GM19025 (cell line): ENCODE data around the gene EPS8L2.

Experiments
- ATAC-seq: cut with Tn5 transposase; IDR thresholded peaks from one replicate; pipeline ENCODE4 v1.9.1; 2021; ENCODE audit warnings: mild to moderate bottlenecking, low read depth, moderate library complexity; ENCODE audit not compliant: unreplicated experiment

Gene EPS8L2

DNA sequence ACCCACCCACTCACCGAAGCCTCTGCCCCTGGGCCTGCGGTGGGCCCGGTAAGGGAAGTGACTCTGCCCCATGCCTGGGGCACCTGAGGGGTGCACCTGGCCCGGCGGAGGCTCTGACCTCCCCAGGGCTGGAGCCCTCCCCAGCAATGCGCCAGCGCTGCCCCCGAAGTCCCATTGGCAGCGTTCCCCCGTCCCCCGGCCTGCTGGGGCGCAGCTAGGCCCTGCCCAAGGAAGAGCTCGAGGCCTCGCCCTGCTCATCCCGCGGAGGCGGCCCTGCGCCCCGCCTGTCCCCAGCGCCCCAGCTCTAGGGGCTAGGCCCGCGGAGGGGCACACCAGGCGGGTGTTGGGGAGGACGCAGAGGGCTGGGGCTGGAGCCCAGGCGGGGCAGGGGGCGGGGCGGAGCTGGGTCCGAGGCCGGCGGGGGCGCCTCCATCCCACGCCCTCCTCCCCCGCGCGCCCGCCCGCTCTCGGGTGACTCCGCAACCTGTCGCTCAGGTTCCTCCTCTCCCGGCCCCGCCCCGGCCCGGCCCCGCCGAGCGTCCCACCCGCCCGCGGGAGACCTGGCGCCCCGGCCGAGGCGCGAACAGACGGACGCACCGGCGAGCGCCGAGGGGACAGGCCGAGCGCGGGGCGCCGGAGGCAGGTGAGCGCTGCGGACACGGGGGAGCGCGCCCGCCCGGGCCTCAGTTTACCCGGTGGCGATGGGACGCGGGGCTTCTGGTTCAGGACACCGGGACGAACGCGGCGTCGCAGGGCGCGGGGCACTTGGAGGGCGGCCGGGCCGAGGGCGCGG lies at the start of gene EPS8L2:
Gene EPS8L2, plus strand, starts transcription at position 586 of the 793 bp plus-strand sequence. CDS start 3,177 bp downstream, outside the sequence.
- no peak for ATAC-seq

DNA sequence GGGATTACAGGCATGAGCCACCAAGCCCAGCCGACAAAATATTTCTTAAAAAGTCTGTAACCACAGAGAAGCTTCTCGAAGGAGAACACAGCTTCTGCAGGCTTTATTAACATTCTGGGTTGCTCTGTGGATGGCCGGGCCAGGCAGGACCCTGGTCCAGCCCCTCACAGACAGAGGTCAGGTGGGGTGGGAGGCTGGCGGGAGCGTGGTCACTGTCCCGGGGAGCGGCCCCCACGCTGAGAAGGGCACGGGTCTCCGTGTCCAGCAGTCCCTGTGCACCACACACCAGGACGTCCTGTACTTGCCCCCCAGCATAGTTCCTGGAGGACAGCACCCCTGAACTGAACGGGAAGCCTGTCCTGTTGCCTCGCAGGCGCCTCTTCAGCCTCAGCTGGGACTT lies 49.6 kb upstream of the EPS8L2 start:
- ATAC-seq = no peak

DNA sequence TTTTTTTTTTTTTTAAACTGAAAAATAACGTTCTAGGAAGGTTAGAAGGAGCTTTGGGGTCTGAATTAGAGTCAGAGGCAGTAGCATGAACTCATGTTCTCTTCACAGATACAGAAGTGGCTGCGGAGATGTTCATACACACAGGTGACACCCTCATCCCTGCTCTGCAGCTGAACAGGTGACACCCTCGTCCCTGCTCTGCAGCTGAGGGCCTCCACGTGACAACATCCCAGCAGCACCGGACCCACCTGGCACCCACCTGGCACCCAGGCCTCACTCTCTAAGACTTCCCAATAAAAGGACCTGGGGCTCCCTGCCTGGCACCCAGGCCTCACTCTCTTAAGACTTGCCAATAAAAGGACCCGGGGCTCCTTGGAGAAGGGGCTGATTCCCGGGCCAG lies 49.2 kb upstream of the EPS8L2 start:
- no peak for ATAC-seq

DNA sequence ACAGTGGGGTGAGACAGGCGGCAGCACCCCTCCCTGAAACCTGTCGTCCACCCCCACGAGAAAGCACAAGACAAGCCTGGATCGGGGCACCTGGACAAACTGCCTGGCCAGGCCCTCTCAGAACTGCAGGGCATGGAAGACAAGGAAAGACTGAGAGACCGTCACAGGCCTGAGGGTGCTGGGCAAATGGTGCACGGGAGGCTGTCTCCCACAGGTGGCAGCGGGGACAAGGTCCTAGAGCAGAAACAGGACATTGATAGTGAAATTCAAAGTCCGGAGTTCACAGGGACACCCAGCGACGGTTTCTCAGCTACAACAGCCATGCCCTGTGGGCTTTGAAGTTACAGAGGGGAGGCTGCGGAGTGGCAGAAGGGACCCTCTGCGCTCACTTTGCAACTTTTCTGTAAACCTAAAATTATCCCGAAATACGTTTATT lies 48.3 kb upstream of the EPS8L2 start:
- ATAC-seq = no peak

DNA sequence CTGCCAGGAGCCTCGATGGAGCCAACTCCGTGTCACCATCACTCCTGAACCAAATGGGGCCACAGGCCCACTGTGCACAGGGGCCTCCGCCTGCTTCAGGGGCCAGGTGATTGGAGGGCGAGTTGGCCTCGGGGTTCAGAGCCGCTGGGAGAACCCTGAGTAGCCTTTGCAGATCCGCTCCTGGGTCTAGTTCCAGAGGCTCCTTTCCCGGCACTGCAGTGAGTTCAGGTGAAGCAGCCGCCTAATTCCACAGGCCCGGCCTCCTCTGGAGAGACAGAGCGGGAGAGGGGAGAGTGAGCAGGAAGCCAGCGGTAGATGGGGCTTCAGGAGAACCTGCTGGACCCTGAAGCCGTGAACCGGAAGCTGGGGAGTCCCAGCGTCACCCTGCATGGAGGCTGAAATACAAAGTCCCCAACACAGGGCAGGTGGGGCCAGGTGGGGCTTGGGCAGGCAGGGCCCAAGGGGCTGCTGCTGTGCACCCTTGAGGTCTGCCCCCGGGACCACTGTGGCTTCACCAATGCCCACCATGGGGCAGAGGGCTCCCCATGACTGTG lies 46.4 kb upstream of the EPS8L2 start:
- ATAC-seq = no peak

DNA sequence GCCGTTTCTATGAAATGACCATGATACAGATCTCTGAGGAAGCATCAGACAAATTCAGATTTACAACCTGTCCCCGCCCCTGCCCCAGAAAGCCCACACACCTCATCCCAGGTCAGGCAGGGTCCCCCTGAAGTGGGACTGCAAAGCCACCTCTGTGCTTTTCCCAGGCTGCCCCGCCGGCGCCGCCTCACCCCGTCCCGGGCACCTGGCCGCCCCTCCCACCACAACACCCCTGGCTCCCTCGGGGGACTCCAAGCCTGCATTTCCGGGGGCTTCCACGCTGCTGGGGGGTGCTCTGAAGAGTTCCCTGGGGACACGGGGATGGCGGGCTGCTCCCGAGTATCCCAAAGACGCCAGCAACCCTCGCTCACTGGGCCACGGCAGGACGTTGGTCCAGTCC lies 45.8 kb upstream of the EPS8L2 start:
- ATAC-seq = no peak

DNA sequence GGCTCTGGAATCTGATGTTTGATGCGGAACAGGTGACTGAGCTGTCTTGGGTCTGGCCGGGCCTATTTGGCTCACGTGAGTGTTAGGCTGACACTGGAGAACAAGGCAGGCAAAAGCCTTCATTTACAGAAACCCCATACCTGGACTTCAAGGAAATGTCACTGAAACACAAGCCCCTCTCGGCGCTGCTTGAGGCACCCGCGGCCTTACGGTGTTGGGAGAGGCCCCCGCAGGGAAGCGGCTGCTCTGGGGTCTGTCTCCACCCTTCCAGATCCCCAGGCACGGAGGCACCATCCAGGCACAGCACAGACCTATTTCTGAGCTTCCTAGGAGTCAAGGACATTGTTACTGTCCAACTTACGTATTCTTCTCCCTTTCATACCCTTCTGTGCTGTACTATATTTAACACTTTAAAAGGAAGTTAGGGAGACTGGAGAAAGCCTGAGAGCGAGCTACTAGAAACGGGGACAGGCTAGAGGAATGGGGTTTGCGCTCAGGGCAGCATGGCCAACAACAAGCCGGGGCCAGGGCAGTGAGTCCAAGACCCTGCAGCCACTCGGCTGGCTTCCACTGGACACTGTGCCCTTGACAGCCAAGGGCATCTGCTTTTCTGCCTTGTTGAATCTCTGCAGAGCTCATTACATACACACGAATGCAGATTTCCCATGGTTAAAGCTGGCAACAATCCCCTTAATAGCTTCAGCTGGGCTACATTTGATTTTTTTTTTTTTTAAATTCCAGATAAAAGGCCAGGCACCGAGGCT lies 45.2 kb upstream of the EPS8L2 start:
- ATAC-seq = no peak

DNA sequence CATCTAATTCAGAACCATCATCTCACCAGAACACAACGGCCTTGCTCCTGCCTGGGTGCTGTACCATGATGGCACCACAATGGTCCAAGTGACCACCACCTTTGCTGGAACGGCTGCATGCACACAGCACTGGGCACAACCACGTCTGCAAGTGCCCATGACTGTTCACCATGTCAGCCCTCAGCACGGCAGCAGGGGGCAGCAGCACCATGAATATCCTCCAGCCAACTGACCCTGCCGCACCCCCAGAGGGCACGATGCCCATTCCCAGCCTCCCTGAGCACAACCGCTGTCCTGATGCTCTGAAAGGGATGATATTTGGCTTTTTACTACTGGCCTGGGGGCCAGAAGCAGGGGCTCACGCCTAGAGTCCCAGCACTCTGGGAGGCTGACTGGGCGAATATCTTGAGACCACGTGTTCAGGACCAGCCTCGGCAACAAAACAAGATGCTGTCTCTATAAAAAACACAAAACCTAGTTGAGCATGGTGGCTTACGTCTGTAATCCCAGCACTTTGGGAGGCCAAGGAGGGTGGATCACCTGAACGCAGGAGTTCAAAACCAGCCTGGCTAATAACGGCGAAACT lies 43.2 kb upstream of the EPS8L2 start:
- ATAC-seq = no peak

DNA sequence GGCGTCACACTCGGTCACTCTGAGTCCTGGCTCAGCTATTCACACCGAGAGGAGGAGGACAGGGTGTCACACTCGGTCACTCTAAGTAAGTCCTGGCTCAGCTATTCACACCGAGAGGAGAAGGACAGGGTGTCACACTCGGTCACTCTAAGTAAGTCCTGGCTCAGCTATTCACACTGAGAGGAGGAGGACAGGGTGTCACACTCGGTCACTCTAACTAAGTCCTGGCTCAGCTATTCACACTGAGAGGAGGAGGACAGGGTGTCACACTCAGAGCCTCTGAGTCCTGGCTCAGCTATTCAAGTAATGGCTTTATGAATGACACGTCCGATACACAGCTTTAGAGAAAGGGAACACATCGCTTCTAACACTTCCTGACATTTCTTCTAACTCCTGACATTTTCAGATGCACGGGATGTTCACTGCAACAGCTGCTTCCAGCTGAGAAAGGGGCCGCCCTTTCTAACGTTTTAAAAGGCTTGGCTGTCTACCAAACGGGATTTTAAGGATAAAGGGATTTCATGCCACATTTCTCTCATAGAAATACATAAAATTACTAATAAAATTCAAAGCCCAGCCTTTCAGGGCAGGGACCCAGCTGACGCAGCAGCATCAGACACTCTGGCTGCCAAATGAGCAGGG lies 40.8 kb upstream of the EPS8L2 start:
- no peak for ATAC-seq

DNA sequence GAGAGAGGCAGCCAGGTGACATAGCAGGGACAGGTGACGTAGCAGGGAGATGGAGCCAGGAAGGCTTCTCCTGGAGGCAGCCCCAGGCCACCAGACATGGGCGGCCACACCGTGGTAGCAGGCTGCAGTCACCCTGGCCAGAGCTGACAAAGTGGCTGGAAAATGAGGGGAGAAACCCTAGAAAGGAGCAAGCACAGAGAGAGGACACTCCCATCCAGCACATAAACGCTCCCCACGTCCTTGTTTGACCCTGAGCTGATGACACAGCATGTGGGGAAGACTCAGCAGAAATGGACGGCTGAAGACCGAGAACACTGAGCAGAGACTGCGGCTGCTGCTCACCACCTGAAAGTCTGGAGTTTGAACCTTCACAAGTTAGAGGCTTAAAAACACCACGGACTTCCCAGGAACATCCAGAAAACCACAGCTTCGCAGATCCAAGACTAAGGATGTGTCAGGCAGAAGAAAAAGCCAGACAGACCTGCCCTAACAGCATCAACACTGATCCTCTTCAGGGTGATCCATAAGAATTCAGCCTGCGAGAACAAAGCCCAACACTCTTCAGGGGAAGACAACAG lies 40.2 kb upstream of the EPS8L2 start:
- no peak for ATAC-seq

DNA sequence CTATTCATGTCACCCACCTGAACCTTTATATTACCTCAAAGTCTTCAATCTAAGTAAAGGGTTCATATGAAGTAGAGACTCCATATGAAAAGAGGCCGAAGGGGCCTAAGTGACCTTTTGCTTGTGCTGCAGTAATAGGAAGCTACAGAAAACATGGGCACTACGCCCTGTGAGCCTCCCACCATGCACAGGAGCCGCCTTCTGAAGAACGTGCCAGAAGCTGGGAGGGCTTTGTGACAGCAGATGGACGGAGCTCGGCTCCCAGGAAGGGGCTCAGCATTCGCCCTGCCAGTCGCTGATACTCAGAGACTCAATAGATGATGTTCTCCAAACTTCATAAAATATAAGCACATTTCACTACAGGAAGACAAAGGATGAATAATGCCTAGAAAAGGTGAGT lies 32.2 kb upstream of the EPS8L2 start:
- no peak for ATAC-seq

DNA sequence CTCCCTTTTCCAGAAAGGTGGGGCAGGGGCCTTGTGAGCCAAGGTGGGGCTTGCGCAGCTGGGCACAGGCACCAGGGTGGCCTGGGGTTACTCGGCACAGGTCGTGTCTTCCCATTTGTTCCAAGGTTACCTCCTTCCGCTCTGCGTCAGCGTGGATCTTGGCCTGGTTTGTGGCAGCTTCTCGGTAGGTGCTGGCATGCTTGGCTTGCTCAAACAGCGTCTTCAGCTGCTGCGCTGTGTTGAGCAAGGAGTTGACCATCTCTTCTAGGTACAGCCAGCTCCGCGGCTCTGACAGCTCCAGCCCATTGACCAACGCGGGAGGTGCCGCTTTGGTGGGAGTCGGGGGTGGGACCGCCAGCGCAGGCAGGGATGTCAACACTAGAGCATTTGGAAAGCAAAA lies 31.6 kb upstream of the EPS8L2 start:
- no peak for ATAC-seq

DNA sequence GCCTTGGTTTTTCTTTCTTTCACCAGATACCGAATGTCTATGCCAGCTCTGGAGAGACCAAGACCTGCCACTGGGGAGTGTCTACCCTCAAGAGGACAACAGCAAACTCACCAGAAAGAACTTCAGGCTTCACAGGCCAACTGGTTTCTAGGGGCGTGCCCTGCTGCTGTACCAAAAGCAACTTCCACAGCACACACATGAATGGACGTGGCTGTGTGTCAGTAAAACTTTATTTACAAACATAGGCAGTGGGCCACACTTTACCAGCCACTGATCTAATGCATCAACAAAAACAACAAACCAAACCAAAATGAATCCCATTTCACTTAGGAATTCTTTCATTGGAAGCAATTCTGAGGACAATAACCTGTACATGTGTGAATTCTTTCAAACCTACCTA lies 27.7 kb upstream of the EPS8L2 start:
- ATAC-seq = no peak

DNA sequence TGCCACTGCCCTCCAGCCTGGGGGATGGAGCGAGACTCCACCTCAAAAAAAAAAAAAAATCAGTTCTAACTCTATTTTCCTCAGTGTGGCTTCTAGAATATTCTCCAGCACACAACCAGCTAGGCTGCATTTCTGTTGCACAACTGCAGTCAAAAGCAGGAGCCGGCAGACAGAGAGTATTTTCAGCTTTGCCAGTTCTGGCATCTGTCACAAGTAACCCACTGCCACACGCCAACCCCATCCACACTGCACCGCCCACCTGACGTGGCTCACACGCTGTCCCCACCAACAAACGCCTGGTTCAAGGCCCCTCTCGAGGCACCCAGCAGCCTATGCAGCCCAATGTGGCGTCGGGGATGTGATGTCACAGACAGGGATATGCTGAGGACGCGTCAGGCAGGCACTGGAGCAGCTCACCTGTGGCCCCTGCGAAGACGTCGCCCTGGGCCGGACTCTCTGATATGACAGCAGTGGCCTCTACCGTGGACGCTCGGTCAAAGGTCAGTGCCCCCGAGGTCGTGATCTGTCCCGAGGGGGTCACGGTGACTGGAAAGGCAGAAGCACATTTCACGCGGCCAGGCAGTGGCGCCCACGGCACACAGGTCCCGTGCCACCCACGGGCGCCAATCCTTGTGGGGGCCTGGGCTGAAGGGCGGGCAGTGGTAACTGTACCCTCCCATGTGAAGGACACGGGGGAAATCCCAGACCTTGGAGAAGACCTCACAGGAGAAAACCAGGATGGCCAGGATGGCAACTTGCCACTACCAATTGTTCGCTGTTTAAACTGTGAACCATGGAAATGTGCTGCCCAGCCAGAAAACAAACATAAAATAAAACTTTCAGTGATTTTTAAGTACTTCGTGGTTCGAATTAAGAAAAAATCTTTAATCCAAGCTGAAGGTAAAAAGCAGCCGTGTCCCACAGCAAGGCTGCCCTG lies 26.5 kb upstream of the EPS8L2 start:
- no peak for ATAC-seq

DNA sequence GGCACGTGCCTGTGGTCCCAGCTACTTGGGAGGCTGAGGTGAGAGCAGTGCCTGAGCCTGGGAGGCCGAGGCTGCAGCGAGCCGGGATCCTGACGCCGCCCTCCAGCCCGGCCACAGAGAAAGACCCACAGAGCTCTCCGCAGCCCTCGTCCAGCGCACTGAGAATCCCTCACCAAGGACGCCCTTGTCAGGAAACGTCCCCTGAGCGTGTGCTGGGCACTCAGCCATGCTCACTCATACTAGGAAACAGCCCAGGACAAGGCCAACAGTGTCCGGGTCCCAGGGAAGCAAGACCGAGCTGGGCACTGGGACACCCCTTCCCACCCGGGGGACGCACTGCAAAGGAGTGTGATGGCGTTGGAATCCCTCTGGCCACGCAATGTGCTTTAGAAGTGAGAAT lies 25.6 kb upstream of the EPS8L2 start:
- ATAC-seq = no peak

DNA sequence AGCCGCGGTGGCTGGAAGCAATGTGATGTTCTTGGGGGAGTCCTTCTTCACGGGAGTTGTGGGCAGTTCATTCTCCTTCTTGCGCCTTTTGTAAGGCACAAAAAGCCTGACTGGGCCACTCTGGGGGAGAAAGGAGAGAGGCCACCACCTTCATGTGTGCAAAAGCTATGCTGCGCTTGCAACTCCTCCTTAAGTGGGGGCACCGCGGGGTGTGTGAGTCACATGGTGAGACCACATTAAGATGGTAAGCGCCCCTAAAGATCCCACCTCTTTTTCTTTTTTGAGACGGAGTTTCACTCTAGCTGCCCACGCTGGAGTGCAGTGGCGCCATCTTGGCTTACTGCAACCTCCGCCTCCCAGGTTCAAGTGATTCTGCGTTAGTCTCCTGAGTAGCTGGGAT lies 25.1 kb upstream of the EPS8L2 start:
- no peak for ATAC-seq

DNA sequence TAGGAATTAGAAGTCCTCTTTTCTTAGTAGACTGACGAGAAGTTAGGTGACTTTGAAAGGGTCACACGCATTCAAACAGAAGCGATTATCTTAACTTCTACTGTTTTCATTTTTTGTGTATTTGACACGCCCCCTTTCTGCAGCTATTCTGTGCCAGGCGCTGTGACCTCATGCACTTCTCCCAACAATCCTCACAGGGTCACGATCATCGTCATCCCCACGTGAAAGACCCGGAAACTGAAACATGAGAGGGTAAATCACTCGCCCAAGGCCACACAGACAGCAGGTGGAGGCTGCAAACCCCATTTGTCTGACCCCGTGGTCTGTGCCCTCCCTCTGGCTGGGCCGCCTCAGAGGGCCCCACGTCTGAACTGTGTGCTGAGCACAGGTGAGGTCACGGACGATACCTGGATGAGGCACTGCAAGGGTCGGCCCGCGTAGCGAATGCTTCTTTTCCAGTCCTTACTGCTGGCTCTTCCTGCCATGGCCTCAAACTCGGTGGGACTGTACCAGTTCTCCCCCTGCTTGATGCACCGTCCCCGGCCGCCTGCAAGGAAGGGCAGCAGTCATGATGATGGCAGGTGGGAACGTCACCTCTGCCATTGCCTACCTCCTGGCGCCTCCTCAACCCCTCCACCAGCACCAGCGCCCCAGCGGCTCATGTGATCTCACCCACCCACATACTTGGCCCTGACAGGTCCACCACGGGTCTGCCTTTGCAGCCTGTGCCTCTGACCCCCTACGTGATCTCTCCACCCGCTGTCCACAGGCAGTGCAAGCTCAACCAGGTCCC lies 19.4 kb upstream of the EPS8L2 start:
- no peak for ATAC-seq

DNA sequence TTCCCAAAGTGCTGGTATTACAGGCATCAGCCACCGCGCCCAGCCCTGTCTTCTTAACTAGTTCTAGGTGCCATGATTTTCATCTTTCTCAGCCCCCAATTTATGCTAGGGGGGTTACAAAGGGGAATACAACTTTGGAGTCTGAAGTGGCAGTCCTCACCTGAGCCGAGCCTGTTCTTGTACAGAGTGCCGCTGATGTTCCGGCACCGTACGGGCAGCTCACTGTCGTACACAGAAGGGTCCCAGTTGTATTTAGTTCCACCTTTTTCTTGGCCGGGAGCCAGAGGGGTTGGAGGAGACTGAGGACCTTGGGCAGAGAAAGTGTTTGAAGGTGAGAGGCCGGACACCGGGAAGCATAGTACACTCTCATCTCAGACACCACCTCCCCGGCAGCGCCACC lies 18.3 kb upstream of the EPS8L2 start:
- no peak for ATAC-seq

DNA sequence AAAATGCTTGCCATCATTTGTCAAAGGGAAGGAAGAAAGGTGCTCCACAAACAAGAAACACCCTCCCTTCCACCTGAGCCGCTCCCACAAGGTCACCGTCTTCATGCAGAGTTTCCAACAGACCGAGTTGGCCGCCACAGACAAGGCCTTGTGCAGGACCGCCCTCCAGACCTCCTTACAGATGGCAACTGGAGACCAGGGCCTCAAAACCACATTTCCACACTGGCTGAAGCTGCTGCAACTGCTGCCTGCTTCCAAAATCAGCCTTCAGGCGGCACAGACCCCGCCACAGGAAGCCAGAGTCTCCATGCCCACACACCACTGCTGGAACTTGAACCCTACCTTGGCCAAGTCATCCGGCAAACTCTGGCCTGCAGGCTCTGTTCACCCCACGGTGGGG lies 17.4 kb upstream of the EPS8L2 start:
- no peak for ATAC-seq
